Neural cell (in vitro differentiated cells): Measurements from ENCODE around the gene ZNRD2. TPM values are rescaled to one million over a fixed set of nuclear protein-coding genes. Genes with fewer than 3 reads are reported as not detected.

Source experiments
- H2AFZ ChIP-seq: fragments of 200-600, 300-800 bp; sonication (generic), shearing (Covaris generic); 2 replicates; pipeline ENCODE4 v1.6.0; 2014; ENCODE audit warnings: low read depth, mild to moderate bottlenecking, antibody characterized with exemption, low read length, moderate library complexity
- H3F3A ChIP-seq: fragments of 200-600 bp; shearing (Covaris generic); 2 replicates; pipeline ENCODE4 v1.6.1; 2016; ENCODE audit warnings: mild to moderate bottlenecking, moderate library complexity, mixed read lengths, antibody characterized with exemption, low read length; ENCODE audit not compliant: insufficient read depth, poor library complexity, severe bottlenecking
- H3K27ac ChIP-seq: fragments of 200-600, 300-800 bp; sonication (generic), shearing (Covaris generic); 2 replicates; pipeline ENCODE4 v1.5.1; 2014; ENCODE audit warnings: mild to moderate bottlenecking, low read length, moderate library complexity
- H3K27me3 ChIP-seq: fragments of 300-800, 200-600 bp; sonication (generic), shearing (Covaris generic); 2 replicates; pipeline ENCODE4 v1.6.0; 2014; ENCODE audit warnings: mild to moderate bottlenecking, low read depth, low read length, moderate library complexity; ENCODE audit not compliant: insufficient read depth
- H3K36me3 ChIP-seq: fragments of 300-800, 200-600 bp; sonication (generic), shearing (Covaris generic); 2 replicates; pipeline ENCODE4 v1.5.1; 2014; ENCODE audit warnings: mild to moderate bottlenecking, antibody characterized with exemption, low read length, moderate library complexity; ENCODE audit not compliant: insufficient read depth
- H3K4me2 ChIP-seq: fragments of 300-800, 200-600 bp; sonication (generic), shearing (Covaris generic); 2 replicates; pipeline ENCODE4 v1.6.0; 2014; ENCODE audit warnings: mild to moderate bottlenecking, low read length
- H3K4me3 ChIP-seq: fragments of 300-800, 200-600 bp; sonication (generic), shearing (Covaris generic); 2 replicates; pipeline ENCODE4 v1.5.1; 2014; ENCODE audit warnings: mild to moderate bottlenecking, low read length, moderate library complexity
- H3K79me2 ChIP-seq: fragments of 200-600 bp; shearing (Covaris generic); replicated peaks from 2 replicates; pipeline ENCODE4 v1.6.0; 2014; ENCODE audit warnings: mild to moderate bottlenecking, low read length, moderate library complexity; ENCODE audit not compliant: insufficient read depth
- H3K9ac ChIP-seq: fragments of 300-800, 200-600 bp; sonication (generic), shearing (Covaris generic); 2 replicates; pipeline ENCODE4 v1.6.1; 2016; ENCODE audit warnings: mild to moderate bottlenecking, low read length, mixed read lengths
- H3K9me2 ChIP-seq: fragments of 200-600 bp; shearing (Covaris generic); 2 replicates; pipeline ENCODE4 v1.6.1; 2016; ENCODE audit warnings: mild to moderate bottlenecking, low read length, mixed read lengths; ENCODE audit not compliant: insufficient read depth
- H3K9me3 ChIP-seq: fragments of 200-600, 300-800 bp; sonication (generic), shearing (Covaris generic); 2 replicates; pipeline ENCODE4 v1.6.1; 2016; ENCODE audit warnings: mild to moderate bottlenecking, mixed run types, low read length, moderate library complexity, mixed read lengths
- H4K20me1 ChIP-seq: fragments of 200-600 bp; shearing (Covaris generic); 2 replicates; pipeline ENCODE4 v1.6.1; 2016; ENCODE audit warnings: mild to moderate bottlenecking, mixed run types; ENCODE audit not compliant: insufficient read depth
- CTCF ChIP-seq: fragments of 450-650 bp; IDR thresholded peaks from 2 replicates; pipeline ENCODE4 v1.5.1; 2014; ENCODE audit warnings: antibody characterized with exemption, mild to moderate bottlenecking, moderate library complexity; ENCODE audit not compliant: poor library complexity, severe bottlenecking
- EP300 ChIP-seq: fragments of 450-650 bp; conservative IDR thresholded peaks from 2 replicates; pipeline ENCODE4 v1.6.1; 2014; ENCODE audit warnings: antibody characterized with exemption, mild to moderate bottlenecking, moderate library complexity; ENCODE audit not compliant: poor library complexity, severe bottlenecking
- EZH2 ChIP-seq: fragments of 200-600, 300-800 bp; shearing (Covaris generic), sonication (generic); IDR thresholded peaks from 2 replicates; pipeline ENCODE4 v1.6.1; 2014; ENCODE audit warnings: antibody characterized with exemption, low read length, borderline replicate concordance, mild to moderate bottlenecking; ENCODE audit not compliant: insufficient read depth, poor library complexity, severe bottlenecking
- MXI1 ChIP-seq: fragments of 450-650 bp; conservative IDR thresholded peaks from 2 replicates; pipeline ENCODE4 v1.6.1; 2014; ENCODE audit warnings: antibody characterized with exemption, mild to moderate bottlenecking; ENCODE audit not compliant: poor library complexity, severe bottlenecking
- POLR2AphosphoS5 ChIP-seq: IDR thresholded peaks from 2 replicates; pipeline ENCODE4 v1.6.1; 2012
- RAD21 ChIP-seq: fragments of 450-650 bp; conservative IDR thresholded peaks from 2 replicates; pipeline ENCODE4 v1.6.1; 2014; ENCODE audit warnings: antibody characterized with exemption, mild to moderate bottlenecking, moderate library complexity
- REST ChIP-seq: IDR thresholded peaks from 2 replicates; pipeline ENCODE4 v1.6.1; 2012; ENCODE audit warnings: borderline replicate concordance
- SMC3 ChIP-seq: fragments of 450-650 bp; conservative IDR thresholded peaks from 2 replicates; pipeline ENCODE4 v1.6.1; 2014; ENCODE audit warnings: antibody characterized with exemption, mild to moderate bottlenecking, moderate library complexity; ENCODE audit not compliant: poor library complexity
- TAF1 ChIP-seq: IDR thresholded peaks from 2 replicates; pipeline ENCODE4 v1.6.1; 2012; ENCODE audit warnings: low read depth
- polyA plus RNA-seq: library from polyadenylated mRNA; depleted of rRNA; stranded (reverse); fragments of >200 nt; gene quantifications from 2 replicates; pipeline ENCODE4 v1.2.3, GENCODE V29; 2014

Gene ZNRD2
- polyA plus RNA-seq, 1 donor from 2014 or later: 36.2 TPM

GRCh38 chr11:65536412-65537295, 33.6 kb upstream of the ZNRD2 start:
- H4K20me1 ChIP-seq: peaks cover 6% of the 10 kb centered on the region
- H3F3A ChIP-seq: no peaks in the 10 kb centered on the region
- H3K79me2 ChIP-seq: no peaks in the 10 kb centered on the region
- H3K9me2 ChIP-seq: no peaks in the 10 kb centered on the region
- H2AFZ ChIP-seq: no peak overlapping the region
- H3K27ac ChIP-seq: no peak overlapping the region
- H3K4me3 ChIP-seq: no peak overlapping the region
- no peak for TF ChIP-seq RAD21
- no peak for TF ChIP-seq CTCF
- no peak for TF ChIP-seq REST
- no peak for TF ChIP-seq SMC3
- no peak for TF ChIP-seq EP300
- TF ChIP-seq EZH2: no peak
- TF ChIP-seq MXI1: no peak
- TF ChIP-seq POLR2AphosphoS5: no peak
- TF ChIP-seq TAF1: no peak
- peaks cover 40% of the 10 kb centered on the region for H3K27me3 ChIP-seq
- no peaks in the 10 kb centered on the region for H3K36me3 ChIP-seq
- no peak overlapping the region for H3K9ac ChIP-seq
- H3K9me3 ChIP-seq: no peaks in the 10 kb centered on the region
- no peak overlapping the region for H3K4me2 ChIP-seq

- H3K4me2 ChIP-seq: no peak overlapping the region
- no peak overlapping the region for H2AFZ ChIP-seq
- H3K4me3 ChIP-seq: no peak overlapping the region
- H3K36me3 ChIP-seq: no peaks in the 10 kb centered on the region
- H3K9me2 ChIP-seq: no peaks in the 10 kb centered on the region
- no peak overlapping the region for H3K9ac ChIP-seq
- no peak overlapping the region for H3K27ac ChIP-seq
- H3K79me2 ChIP-seq: no peaks in the 10 kb centered on the region
- H3K9me3 ChIP-seq: no peaks in the 10 kb centered on the region
- H3K27me3 ChIP-seq: peaks cover 45% of the 10 kb centered on the region
- H3F3A ChIP-seq: no peaks in the 10 kb centered on the region
- TF ChIP-seq EZH2: no peak
- TF ChIP-seq MXI1: no peak
- no peak for TF ChIP-seq CTCF
- no peak for TF ChIP-seq EP300
- TF ChIP-seq SMC3: no peak
- no peak for TF ChIP-seq REST
- no peak for TF ChIP-seq TAF1
- no peak for TF ChIP-seq POLR2AphosphoS5
- TF ChIP-seq RAD21: no peak
- H4K20me1 ChIP-seq: peaks cover 6% of the 10 kb centered on the region
Observed at GRCh38 chr11:65537296-65537597, 33.0 kb upstream of the ZNRD2 start.
